Testis (tissue), 3 donors: ENCODE data around the gene DUSP14. TPM values are rescaled to one million over a fixed set of nuclear protein-coding genes. Genes with fewer than 3 reads are reported as not detected.

Experiments
- DNase-seq: peaks from one replicate; pipeline ENCODE4 v3.0.0-alpha.2; 2019
- H3K27ac ChIP-seq, 2 donors: fragments of 200-600 bp; sonication (generic); one replicate each; pipeline ENCODE4 v1.5.1; 2019
- H3K27me3 ChIP-seq: fragments of 200-600 bp; sonication (generic); one replicate; pipeline ENCODE4 v1.5.1; 2019
- H3K36me3 ChIP-seq: fragments of 200-600 bp; sonication (generic); one replicate; pipeline ENCODE4 v1.5.1; 2017; ENCODE audit warnings: low read depth; ENCODE audit errors: missing control alignments
- H3K4me1 ChIP-seq: fragments of 200-600 bp; sonication (generic); one replicate; pipeline ENCODE4 v1.5.1; 2019
- H3K4me3 ChIP-seq, 2 donors: fragments of 200-600 bp; sonication (generic); one replicate each; pipeline ENCODE4 v1.5.1; 2017 to 2019
- H3K9me3 ChIP-seq: fragments of 200-600 bp; sonication (generic); one replicate; pipeline ENCODE4 v1.5.1; 2017
- POLR2A ChIP-seq: fragments of 450-650 bp; IDR thresholded peaks from one replicate; pipeline ENCODE4 v1.6.1; 2017; ENCODE audit warnings: antibody characterized with exemption, mild to moderate bottlenecking, moderate library complexity
- WGBS, 2 donors: methylation state at CpG; one replicate each; pipeline ENCODE4 v1.1.5; 2018; 5-methylcytosine and 5-hydroxymethylcytosine counted together
- intact Hi-C: fragments of 100-400 bp; cut with DNase I; formaldehyde crosslinking; loops from one replicate; pipeline ENCODE4 v1.15.1; 2023; ENCODE audit warnings: low total_unique reads
- polyA plus RNA-seq: library from polyadenylated mRNA; stranded (reverse); fragments of 350-450 nt; fragmentation: Illumina TruSeq; extraction: RNeasy Lipid Tissue Mini Kit (QIAGEN cat#74804); gene quantifications from one replicate; pipeline ENCODE4 v1.2.3, GENCODE V29; 2014; ENCODE audit warnings: low read depth, low replicate concordance; ENCODE audit not compliant: insufficient read depth
- total RNA-seq, 2 donors: library from RNA; depleted of rRNA; stranded (reverse); fragments of >200 nt; gene quantifications; one replicate each; pipeline ENCODE4 v1.2.3, GENCODE V29; 2016
- TF ChIP-seq, protein P1 (sequence below), 3 experiments: fragments of 450-650 bp in 2 of 3; fragments of 200-600 bp in 1 of 3; sonication (generic) in 1 of 3; IDR thresholded peaks; one replicate each; pipeline ENCODE4 v1.5.1; 2016 to 2019; ENCODE audit warnings: antibody characterized with exemption in 3 of 3, mild to moderate bottlenecking in 2 of 3, moderate library complexity in 1 of 3

The DUSP14 gene
- total and polyA plus RNA-seq, 3 donors from 2014 or later: 26.6 to 38.3 (median 36.1) TPM

DNA sequence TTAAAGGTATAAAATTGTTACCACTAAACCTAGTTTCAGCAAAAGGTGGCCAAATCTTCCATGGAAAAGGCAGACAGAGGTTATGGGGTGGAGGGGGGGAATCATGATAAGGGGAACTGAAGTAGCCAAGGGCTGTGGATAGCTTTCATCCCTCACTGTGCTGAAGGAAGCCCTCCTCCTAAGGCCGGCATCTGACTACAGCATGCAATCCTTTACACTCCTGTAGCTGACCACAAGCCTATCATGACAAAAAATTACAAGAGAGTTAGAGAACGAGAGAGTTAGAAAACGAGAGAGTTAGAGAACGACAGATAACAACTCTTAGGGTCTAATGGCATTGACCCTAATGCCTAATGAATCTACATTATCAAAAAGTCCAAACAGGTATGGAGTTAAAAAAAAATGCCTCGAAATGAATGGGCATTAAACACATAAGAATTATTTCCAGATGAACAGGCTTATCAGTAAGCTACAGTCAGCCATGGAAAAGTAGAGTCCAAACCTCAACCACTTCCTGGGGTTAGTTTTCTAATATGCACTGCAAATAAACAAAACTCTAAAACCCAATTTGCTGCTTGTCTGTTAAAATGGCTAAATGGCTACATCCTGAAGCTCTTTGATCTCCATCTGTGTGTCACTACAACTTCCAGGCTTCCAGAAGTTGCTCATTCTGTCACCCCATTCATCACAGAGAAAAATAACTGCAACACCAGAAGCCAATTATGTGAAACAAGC lies 29.7 kb downstream of the DUSP14 start:
- H3K36me3 ChIP-seq: no peaks in the 10 kb centered on the region
- no peak for TF ChIP-seq POLR2A
- TF ChIP-seq, protein P1, sequence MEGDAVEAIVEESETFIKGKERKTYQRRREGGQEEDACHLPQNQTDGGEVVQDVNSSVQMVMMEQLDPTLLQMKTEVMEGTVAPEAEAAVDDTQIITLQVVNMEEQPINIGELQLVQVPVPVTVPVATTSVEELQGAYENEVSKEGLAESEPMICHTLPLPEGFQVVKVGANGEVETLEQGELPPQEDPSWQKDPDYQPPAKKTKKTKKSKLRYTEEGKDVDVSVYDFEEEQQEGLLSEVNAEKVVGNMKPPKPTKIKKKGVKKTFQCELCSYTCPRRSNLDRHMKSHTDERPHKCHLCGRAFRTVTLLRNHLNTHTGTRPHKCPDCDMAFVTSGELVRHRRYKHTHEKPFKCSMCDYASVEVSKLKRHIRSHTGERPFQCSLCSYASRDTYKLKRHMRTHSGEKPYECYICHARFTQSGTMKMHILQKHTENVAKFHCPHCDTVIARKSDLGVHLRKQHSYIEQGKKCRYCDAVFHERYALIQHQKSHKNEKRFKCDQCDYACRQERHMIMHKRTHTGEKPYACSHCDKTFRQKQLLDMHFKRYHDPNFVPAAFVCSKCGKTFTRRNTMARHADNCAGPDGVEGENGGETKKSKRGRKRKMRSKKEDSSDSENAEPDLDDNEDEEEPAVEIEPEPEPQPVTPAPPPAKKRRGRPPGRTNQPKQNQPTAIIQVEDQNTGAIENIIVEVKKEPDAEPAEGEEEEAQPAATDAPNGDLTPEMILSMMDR (IDR thresholded peaks at IDR 0.05): no peak
- H3K4me3 ChIP-seq: no peak overlapping the region
- no peaks in the 10 kb centered on the region for H3K27me3 ChIP-seq
- no peak overlapping the region for H3K27ac ChIP-seq
- 84 to 86% methylated on average over 5 of the region's 5 CpGs for WGBS, 2 donors
- intact Hi-C loops: no loop called here
- DNase-seq: no peak
- H3K9me3 ChIP-seq: no peaks in the 10 kb centered on the region
- no peaks in the 10 kb centered on the region for H3K4me1 ChIP-seq

DNA sequence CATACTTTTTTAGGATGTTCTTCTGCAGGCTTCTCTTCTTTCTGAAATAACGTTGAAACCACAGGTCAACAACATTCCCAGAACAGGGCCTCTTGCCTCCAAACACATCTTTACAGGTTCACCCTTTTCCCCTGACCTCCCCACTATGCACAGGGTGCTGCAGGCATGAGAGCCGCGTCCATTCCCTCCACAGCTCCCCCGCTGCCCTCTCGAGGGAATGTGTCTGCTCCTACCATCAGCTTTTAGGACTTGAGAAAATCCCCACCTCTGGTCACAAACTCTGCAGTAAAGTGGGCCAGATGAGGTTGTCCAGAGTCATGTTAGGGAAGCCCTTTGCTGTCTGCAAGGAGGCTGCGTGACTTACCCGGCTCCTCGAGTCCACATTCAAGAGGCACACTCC lies 30.5 kb downstream of the DUSP14 start:
- no peaks in the 10 kb centered on the region for H3K4me1 ChIP-seq
- WGBS, 2 donors: 80 to 88% methylated on average over 8 of the region's 8 CpGs
- intact Hi-C loops: no loop called here

DNA sequence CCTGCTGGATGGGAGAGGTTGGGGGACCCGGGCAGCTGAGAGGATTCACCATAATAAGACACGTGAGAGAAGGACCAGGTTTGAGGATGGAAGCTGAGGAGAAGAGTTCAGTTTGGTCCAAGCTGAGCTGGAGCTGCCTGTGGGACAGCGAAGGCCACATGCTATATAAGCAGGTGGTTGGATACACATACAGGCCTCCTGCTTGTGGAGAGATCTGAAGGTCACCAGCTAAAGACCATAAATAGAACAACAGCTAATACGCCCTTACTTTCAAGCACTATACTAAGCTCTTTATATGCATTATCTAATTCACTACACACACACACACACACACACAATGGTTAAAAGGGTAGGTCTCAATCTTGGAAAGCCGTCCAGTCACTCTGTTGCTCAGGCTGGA lies 32.1 kb downstream of the DUSP14 start:
- intact Hi-C loops: no loop called here
- no peaks in the 10 kb centered on the region for H3K9me3 ChIP-seq
- no peak for DNase-seq
- H3K27me3 ChIP-seq: no peaks in the 10 kb centered on the region
- no peaks in the 10 kb centered on the region for H3K36me3 ChIP-seq
- no peak overlapping the region for H3K4me3 ChIP-seq
- WGBS, 2 donors: 91 to 93% methylated on average over 5 of the region's 5 CpGs
- no peak for TF ChIP-seq POLR2A
- TF ChIP-seq, protein P1 (IDR thresholded peaks at IDR 0.05): no peak
- H3K4me1 ChIP-seq: no peaks in the 10 kb centered on the region
- H3K27ac ChIP-seq: no peak overlapping the region

More for the DNA sequence above, 30.5 kb downstream of the DUSP14 start:
- Histone ChIP-seq H3K9me3 (no peaks in the 10 kb centered on the region), H3K27ac (no peak overlapping the region), H3K36me3 (no peaks in the 10 kb centered on the region), H3K4me3 (no peak overlapping the region), H3K27me3 (no peaks in the 10 kb centered on the region)
- TF ChIP-seq POLR2A: no peak
- TF ChIP-seq, protein P1 (IDR thresholded peaks at IDR 0.05): no peak
- DNase-seq: no peak

DNA sequence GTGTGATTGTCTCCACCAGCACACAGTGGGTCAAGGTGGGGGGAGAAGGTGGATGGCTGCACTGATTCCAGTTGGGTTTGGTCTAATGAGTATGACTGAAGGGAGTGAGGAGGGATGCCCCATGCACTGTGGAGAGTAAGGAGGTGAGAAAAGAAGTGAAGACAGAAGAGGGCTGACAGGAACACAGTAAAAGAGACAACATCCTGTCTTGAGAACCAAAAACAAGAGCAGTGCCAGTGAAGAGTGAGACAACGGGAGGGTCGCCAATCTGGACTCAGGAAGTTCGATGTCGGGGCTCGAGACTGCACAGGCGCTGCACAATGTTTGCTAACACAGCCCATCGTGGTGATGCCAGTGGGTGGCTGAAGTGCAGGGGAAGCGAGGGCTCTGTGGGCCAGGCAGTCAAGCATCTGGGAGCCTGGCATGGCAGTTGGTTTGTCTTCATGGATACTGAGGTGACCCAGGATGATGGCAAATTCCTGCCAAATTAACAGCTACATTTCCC lies 34.1 kb downstream of the DUSP14 start:
- intact Hi-C loops: no loop called here
- no peaks in the 10 kb centered on the region for H3K27me3 ChIP-seq
- WGBS, 2 donors: 84 to 90% methylated on average over 8 of the region's 8 CpGs
- H3K36me3 ChIP-seq: no peaks in the 10 kb centered on the region
- H3K4me3 ChIP-seq: no peak overlapping the region
- no peak for DNase-seq
- TF ChIP-seq POLR2A: no peak
- TF ChIP-seq, protein P1 (IDR thresholded peaks at IDR 0.05): no peak
- no peak overlapping the region for H3K27ac ChIP-seq
- H3K9me3 ChIP-seq: no peaks in the 10 kb centered on the region
- no peaks in the 10 kb centered on the region for H3K4me1 ChIP-seq
